GM12873 (cell line): ENCODE measurements around the gene HAUS8.

Experiments used
- CTCF ChIP-seq: IDR thresholded peaks from 2 replicates; pipeline ENCODE4 v1.5.1; 2012; ENCODE audit warnings: low read depth, mild to moderate bottlenecking, moderate library complexity, low read length, control low read depth; ENCODE audit not compliant: insufficient read depth; ENCODE audit errors: missing control alignments

The HAUS8 gene, protein sequence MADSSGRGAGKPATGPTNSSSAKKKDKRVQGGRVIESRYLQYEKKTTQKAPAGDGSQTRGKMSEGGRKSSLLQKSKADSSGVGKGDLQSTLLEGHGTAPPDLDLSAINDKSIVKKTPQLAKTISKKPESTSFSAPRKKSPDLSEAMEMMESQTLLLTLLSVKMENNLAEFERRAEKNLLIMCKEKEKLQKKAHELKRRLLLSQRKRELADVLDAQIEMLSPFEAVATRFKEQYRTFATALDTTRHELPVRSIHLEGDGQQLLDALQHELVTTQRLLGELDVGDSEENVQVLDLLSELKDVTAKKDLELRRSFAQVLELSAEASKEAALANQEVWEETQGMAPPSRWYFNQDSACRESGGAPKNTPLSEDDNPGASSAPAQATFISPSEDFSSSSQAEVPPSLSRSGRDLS

GRCh38 chr19:17075035-17075863, at the start of gene HAUS8, which contains the start of gene MYO9B:
TSS of gene HAUS8 (minus strand) at chr19:17075452. CDS start at chr19:17075422, 30 bp downstream.
TSS of gene MYO9B (plus strand) at chr19:17075777. CDS start at chr19:17101718, 25,941 bp downstream.
- TF ChIP-seq CTCF, result no peak

GRCh38 chr19:17124025-17124424, 48.8 kb upstream of the HAUS8 start:
- no peak for TF ChIP-seq CTCF

GRCh38 chr19:17123041-17123440, 47.8 kb upstream of the HAUS8 start:
- TF ChIP-seq CTCF, result no peak

- no peak for TF ChIP-seq CTCF
These were observed 46.6 kb upstream of the HAUS8 start for GRCh38 chr19:17121736-17122293.

- TF ChIP-seq CTCF, result no peak
These were observed 43.7 kb upstream of the HAUS8 start for GRCh38 chr19:17118957-17119356.

DNA sequence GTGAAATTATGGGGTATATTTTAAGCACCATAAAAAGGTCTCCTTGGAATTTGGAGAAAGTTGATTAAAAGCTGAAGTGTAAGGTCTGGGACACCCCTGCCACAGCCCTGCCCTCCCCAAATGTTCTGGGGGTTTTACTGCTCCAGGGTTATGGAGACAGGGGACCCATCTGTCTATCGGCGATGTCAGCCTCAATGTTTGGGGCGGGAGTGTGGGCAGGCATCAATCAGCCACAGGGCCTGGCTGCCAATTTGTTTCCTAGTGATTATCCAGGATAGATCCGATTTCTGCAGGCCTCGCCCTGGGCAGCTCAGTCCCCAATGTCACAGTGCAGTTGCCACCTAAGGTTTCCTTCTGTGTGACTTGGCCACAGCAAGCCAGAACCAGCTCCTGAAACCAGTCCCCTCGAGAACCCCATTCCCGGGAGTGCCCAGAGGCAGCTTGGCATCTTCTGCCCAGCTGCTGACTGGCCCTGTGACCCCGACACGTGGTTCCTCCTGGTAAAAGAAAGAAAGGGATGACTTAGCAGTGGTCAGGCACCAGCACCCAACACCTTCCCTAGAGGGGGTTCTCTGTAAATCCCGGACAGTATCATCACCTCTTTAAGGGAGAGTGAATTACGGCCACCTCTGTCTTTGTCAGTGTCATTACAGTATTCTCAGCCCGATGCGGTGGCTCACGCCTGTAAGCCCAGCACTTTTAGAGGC, 41.9 kb upstream of the HAUS8 start:
- no peak for TF ChIP-seq CTCF
